H9 (cell line): ENCODE results near the gene LSMEM2. TPM values are rescaled to one million over a fixed set of nuclear protein-coding genes. Genes with fewer than 3 reads are reported as not detected.

Experiments
- DNase-seq: peaks from one replicate; pipeline ENCODE4 v3.0.0-alpha.2; 2017
- H2AFZ ChIP-seq: one replicate; pipeline ENCODE4 v1.6.1; 2013; ENCODE audit warnings: mild to moderate bottlenecking, low read length, control low read depth, moderate library complexity
- H2AK5ac ChIP-seq: 2 replicates; pipeline ENCODE4 v1.6.1; 2013; ENCODE audit warnings: low read length, control low read depth, mixed read lengths; ENCODE audit not compliant: insufficient read length
- H2BK120ac ChIP-seq: one replicate; pipeline ENCODE4 v1.6.1; 2013; ENCODE audit warnings: low read depth, mild to moderate bottlenecking, low read length, control low read depth, inconsistent platforms; ENCODE audit not compliant: poor library complexity, severe bottlenecking
- H2BK12ac ChIP-seq: 2 replicates; pipeline ENCODE4 v1.6.1; 2013; ENCODE audit warnings: low read length, control low read depth, mixed read lengths, low read depth; ENCODE audit not compliant: insufficient read length
- H2BK15ac ChIP-seq: 2 replicates; pipeline ENCODE4 v1.6.1; 2013; ENCODE audit warnings: low read depth, low read length, control low read depth
- H2BK20ac ChIP-seq: one replicate; pipeline ENCODE4 v1.6.1; 2013; ENCODE audit warnings: low read depth, mild to moderate bottlenecking, low read length, control low read depth, inconsistent platforms; ENCODE audit not compliant: poor library complexity, severe bottlenecking
- H2BK5ac ChIP-seq: 2 replicates; pipeline ENCODE4 v1.6.1; 2013; ENCODE audit warnings: low read length, control low read depth, mixed read lengths; ENCODE audit not compliant: insufficient read length
- H3K14ac ChIP-seq: 2 replicates; pipeline ENCODE4 v1.6.1; 2013; ENCODE audit warnings: low read length, control low read depth; ENCODE audit not compliant: insufficient read depth
- H3K18ac ChIP-seq: 2 replicates; pipeline ENCODE4 v1.6.1; 2013; ENCODE audit warnings: low read depth, mild to moderate bottlenecking, mixed read lengths, low read length, control low read depth; ENCODE audit not compliant: insufficient read length
- H3K23ac ChIP-seq: 2 replicates; pipeline ENCODE4 v1.6.1; 2013; ENCODE audit warnings: low read length, control low read depth, mixed read lengths, low read depth; ENCODE audit not compliant: insufficient read length
- H3K23me2 ChIP-seq: 2 replicates; pipeline ENCODE4 v1.6.1; 2013; ENCODE audit warnings: low read depth, mild to moderate bottlenecking, mixed read lengths, low read length, control low read depth; ENCODE audit not compliant: insufficient read length, poor library complexity, severe bottlenecking
- H3K27ac ChIP-seq: 2 replicates; pipeline ENCODE4 v1.5.1; 2013; ENCODE audit warnings: low read length, control low read depth, mixed read lengths, low read depth; ENCODE audit not compliant: insufficient read length
- H3K27me3 ChIP-seq: 2 replicates; pipeline ENCODE4 v1.6.1; 2013; ENCODE audit warnings: low read length, control low read depth, inconsistent platforms; ENCODE audit not compliant: insufficient read depth
- H3K4ac ChIP-seq: 2 replicates; pipeline ENCODE4 v1.6.1; 2013; ENCODE audit warnings: low read depth, mild to moderate bottlenecking, control low read depth, inconsistent platforms, low read length, moderate library complexity
- H3K4me1 ChIP-seq: 2 replicates; pipeline ENCODE4 v1.6.1; 2013; ENCODE audit warnings: low read length, control low read depth, inconsistent platforms; ENCODE audit not compliant: insufficient read depth
- H3K4me2 ChIP-seq: 2 replicates; pipeline ENCODE4 v1.6.1; 2013; ENCODE audit warnings: low read length, control low read depth, mixed read lengths; ENCODE audit not compliant: insufficient read length, insufficient read depth
- H3K56ac ChIP-seq: 2 replicates; pipeline ENCODE4 v1.6.1; 2013; ENCODE audit warnings: low read depth, mild to moderate bottlenecking, mixed read lengths, low read length, control low read depth; ENCODE audit not compliant: insufficient read length
- H3K79me1 ChIP-seq: 2 replicates; pipeline ENCODE4 v1.6.1; 2013; ENCODE audit warnings: low read depth, mild to moderate bottlenecking, moderate library complexity, low read length, control low read depth, inconsistent platforms; ENCODE audit not compliant: insufficient read depth, poor library complexity, severe bottlenecking
- H3K79me2 ChIP-seq: 2 replicates; pipeline ENCODE4 v1.6.1; 2013; ENCODE audit warnings: low read length, control low read depth, inconsistent platforms; ENCODE audit not compliant: insufficient read depth
- H3K9ac ChIP-seq: 2 replicates; pipeline ENCODE4 v1.6.1; 2013; ENCODE audit warnings: low read length, control low read depth, mixed read lengths; ENCODE audit not compliant: insufficient read length; ENCODE audit errors: extremely low read depth
- H3K9me3 ChIP-seq: one replicate; pipeline ENCODE4 v1.6.1; 2013; ENCODE audit warnings: low read depth, low read length, inconsistent platforms; ENCODE audit not compliant: control insufficient read depth
- H3T11ph ChIP-seq: one replicate; pipeline ENCODE4 v1.6.1; 2013; ENCODE audit warnings: mild to moderate bottlenecking, low read length, control low read depth, inconsistent platforms
- H4K20me1 ChIP-seq: one replicate; pipeline ENCODE4 v1.6.1; 2013; ENCODE audit not compliant: control insufficient read depth, insufficient read length, insufficient read depth
- H4K5ac ChIP-seq: 2 replicates; pipeline ENCODE4 v1.6.1; 2013; ENCODE audit warnings: low read depth, mild to moderate bottlenecking, mixed read lengths, low read length, control low read depth; ENCODE audit not compliant: insufficient read length
- H4K8ac ChIP-seq: replicated peaks from 2 replicates; pipeline ENCODE4 v1.6.1; 2013; ENCODE audit warnings: low read length, control low read depth, mixed read lengths, low read depth; ENCODE audit not compliant: insufficient read length
- H4K91ac ChIP-seq: 2 replicates; pipeline ENCODE4 v1.6.1; 2013; ENCODE audit warnings: low read depth, mild to moderate bottlenecking, moderate library complexity, mixed read lengths, low read length, control low read depth; ENCODE audit not compliant: insufficient read length
- H3K27ac Mint-ChIP-seq, 3 experiments: 2 replicates in 2 of 3; 3 replicates in 1 of 3; pipeline ENCODE4 v1.8.0; 2020 to 2021; ENCODE audit warnings: mixed read lengths in 3 of 3, mild to moderate bottlenecking in 1 of 3, moderate library complexity in 1 of 3
- H3K27me3 Mint-ChIP-seq: 2 replicates; pipeline ENCODE4 v1.8.0; 2021; ENCODE audit warnings: low read depth, mild to moderate bottlenecking, moderate library complexity, mixed read lengths
- H3K36me3 Mint-ChIP-seq, 3 experiments: 2 replicates in 2 of 3; 3 replicates in 1 of 3; pipeline ENCODE4 v1.8.0; 2020 to 2021; ENCODE audit warnings: low read depth in 3 of 3, mixed read lengths in 3 of 3; ENCODE audit not compliant: insufficient read depth in 1 of 3
- H3K4me1 Mint-ChIP-seq, 2 experiments: 2 replicates each; pipeline ENCODE4 v1.8.0; 2020; ENCODE audit warnings: mixed read lengths in 2 of 2
- H3K4me3 Mint-ChIP-seq, 2 experiments: 2 replicates in 1 of 2; 3 replicates in 1 of 2; pipeline ENCODE4 v1.8.0; 2020 to 2021; ENCODE audit warnings: mild to moderate bottlenecking in 2 of 2, mixed read lengths in 2 of 2, moderate library complexity in 1 of 2
- H3K9me3 Mint-ChIP-seq, 2 experiments: 2 replicates in 1 of 2; 3 replicates in 1 of 2; pipeline ENCODE4 v1.8.0; 2020; ENCODE audit warnings: mild to moderate bottlenecking in 2 of 2, mixed read lengths in 2 of 2, moderate library complexity in 1 of 2
- WGBS: extraction: QIAGEN DNeasy Blood & Tissue Kit; methylation state at CpG from one replicate; pipeline ENCODE4 v1.1.7; 2013; ENCODE audit warnings: missing lambda C conversion rate, low lambda C conversion rate, mixed read lengths; ENCODE audit not compliant: insufficient read length; ENCODE audit errors: extremely low coverage; 5-methylcytosine and 5-hydroxymethylcytosine counted together
- total RNA-seq: library from RNA; stranded (reverse); gene quantifications from 2 replicates; pipeline ENCODE4 v1.2.1, GENCODE V29; 2021
- TF ChIP-seq, protein P1 (sequence below): fragments of 200-600 bp; sonication (generic); conservative IDR thresholded peaks from 3 replicates; pipeline ENCODE4 v1.8.0; 2021; ENCODE audit warnings: antibody characterized with exemption, mild to moderate bottlenecking

LSMEM2 gene
- total RNA-seq, 1 experiment from 2014 or later = 0.50 TPM

GRCh38 chr3:50325113-50325480, 46.2 kb downstream of the LSMEM2 start:
- Histone ChIP-seq H3K27me3 (no peaks in the 10 kb centered on the region), H3K23me2 (peaks cover 24% of the 10 kb centered on the region), H2BK120ac (no peak overlapping the region), H3K56ac (no peak overlapping the region), H2AK5ac (no peak overlapping the region), H4K20me1 (no peaks in the 10 kb centered on the region), H3K27ac (no peak overlapping the region), H3K9ac (no peak overlapping the region), H2BK5ac (no peak overlapping the region), H2BK12ac (no peak overlapping the region), H4K91ac (no peak overlapping the region), H3K9me3 (no peaks in the 10 kb centered on the region), H3K4me1 (peaks cover 6% of the 10 kb centered on the region; the same call in 1 of the 2 replicates), H3K4me2 (no peak overlapping the region), H3K18ac (no peak overlapping the region), H3K14ac (no peak overlapping the region), H3K79me2 (peaks cover 8% of the 10 kb centered on the region; the same call in 1 of the 2 replicates), H3T11ph (no peak overlapping the region), H3K23ac (no peak overlapping the region), H4K5ac (no peak overlapping the region), H3K4ac (no peak overlapping the region), H2BK20ac (no peak overlapping the region), H4K8ac (no peak overlapping the region), H2AFZ (no peak overlapping the region), H2BK15ac (no peak overlapping the region), H3K79me1 (peaks cover 6% of the 10 kb centered on the region)
- H3K27ac Mint-ChIP-seq = no peak overlapping the region
- TF ChIP-seq, protein P1, sequence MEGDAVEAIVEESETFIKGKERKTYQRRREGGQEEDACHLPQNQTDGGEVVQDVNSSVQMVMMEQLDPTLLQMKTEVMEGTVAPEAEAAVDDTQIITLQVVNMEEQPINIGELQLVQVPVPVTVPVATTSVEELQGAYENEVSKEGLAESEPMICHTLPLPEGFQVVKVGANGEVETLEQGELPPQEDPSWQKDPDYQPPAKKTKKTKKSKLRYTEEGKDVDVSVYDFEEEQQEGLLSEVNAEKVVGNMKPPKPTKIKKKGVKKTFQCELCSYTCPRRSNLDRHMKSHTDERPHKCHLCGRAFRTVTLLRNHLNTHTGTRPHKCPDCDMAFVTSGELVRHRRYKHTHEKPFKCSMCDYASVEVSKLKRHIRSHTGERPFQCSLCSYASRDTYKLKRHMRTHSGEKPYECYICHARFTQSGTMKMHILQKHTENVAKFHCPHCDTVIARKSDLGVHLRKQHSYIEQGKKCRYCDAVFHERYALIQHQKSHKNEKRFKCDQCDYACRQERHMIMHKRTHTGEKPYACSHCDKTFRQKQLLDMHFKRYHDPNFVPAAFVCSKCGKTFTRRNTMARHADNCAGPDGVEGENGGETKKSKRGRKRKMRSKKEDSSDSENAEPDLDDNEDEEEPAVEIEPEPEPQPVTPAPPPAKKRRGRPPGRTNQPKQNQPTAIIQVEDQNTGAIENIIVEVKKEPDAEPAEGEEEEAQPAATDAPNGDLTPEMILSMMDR = no peak
- peaks cover 16 to 34% (median 19%) of the 10 kb centered on the region in 3 experiments for H3K36me3 Mint-ChIP-seq
- no peak overlapping the region for H3K4me3 Mint-ChIP-seq
- no peaks in the 10 kb centered on the region for H3K9me3 Mint-ChIP-seq
- peaks cover 20 to 36% of the 10 kb centered on the region in 2 experiments for H3K4me1 Mint-ChIP-seq
- no CpG with 5 or more reads among the region's 2 CpGs for WGBS
- DNase-seq = no peak
- H3K27me3 Mint-ChIP-seq = no peaks in the 10 kb centered on the region; the same call in 1 of the 2 replicates
